Epithelial cell of proximal tubule (primary cell): ENCODE data around the gene CNEP1R1. TPM values are rescaled to one million over a fixed set of nuclear protein-coding genes. Genes with fewer than 3 reads are reported as not detected.
"Not testable (repeated sequence)": the region's sequence is repeated elsewhere in the genome, so short reads cannot be mapped to it uniquely, and the experiment has no call there.

Experiments
- DNase-seq: peaks from one replicate; pipeline ENCODE4 v3.0.0-alpha.2; 2011; ENCODE audit warnings: low read depth
- H3K4me3 ChIP-seq: 2 replicates; pipeline ENCODE4 v1.5.1; 2011; ENCODE audit warnings: low read depth, mild to moderate bottlenecking, low read length
- CTCF ChIP-seq: conservative IDR thresholded peaks from 2 replicates; pipeline ENCODE4 v1.5.1; 2012; ENCODE audit warnings: low read depth, mild to moderate bottlenecking, low read length
- total RNA-seq: library from RNA; depleted of rRNA; stranded (reverse); fragments of >200 nt; gene quantifications from 2 replicates; pipeline ENCODE4 v1.2.3, GENCODE V29; 2015

The CNEP1R1 gene
- total RNA-seq, 1 donor from 2014 or later, result 13.1 TPM

GRCh38 chr16:50002190-50002589 lies 22.8 kb upstream of the CNEP1R1 start:
- no peak overlapping the region for H3K4me3 ChIP-seq
- no peak for DNase-seq
- TF ChIP-seq CTCF, result no peak

GRCh38 chr16:50004239-50004638 lies 20.8 kb upstream of the CNEP1R1 start:
- H3K4me3 ChIP-seq, result no peak overlapping the region
- no peak for TF ChIP-seq CTCF
- no peak for DNase-seq

GRCh38 chr16:50006964-50007363 lies 18.1 kb upstream of the CNEP1R1 start:
- no peak for DNase-seq
- TF ChIP-seq CTCF, result no peak

GRCh38 chr16:50007744-50008143 lies 17.3 kb upstream of the CNEP1R1 start:
- no peak for DNase-seq
- TF ChIP-seq CTCF, result no peak
- H3K4me3 ChIP-seq, result no peak overlapping the region

More at GRCh38 chr16:50006964-50007363, 18.1 kb upstream of the CNEP1R1 start:
- H3K4me3 ChIP-seq, result no peak overlapping the region

GRCh38 chr16:50010212-50010611 lies 14.8 kb upstream of the CNEP1R1 start:
- no peak for TF ChIP-seq CTCF
- no peak overlapping the region for H3K4me3 ChIP-seq
- DNase-seq, result no peak

- no peak for TF ChIP-seq CTCF
- H3K4me3 ChIP-seq, result no peak overlapping the region
- DNase-seq, result no peak
These were observed 13.3 kb upstream of the CNEP1R1 start for GRCh38 chr16:50011707-50012106.

GRCh38 chr16:50012182-50012581 lies 12.8 kb upstream of the CNEP1R1 start:
- H3K4me3 ChIP-seq, result no peak overlapping the region
- no peak for TF ChIP-seq CTCF
- DNase-seq, result no peak

- not testable (repeated sequence) for DNase-seq, H3K4me3 ChIP-seq
These were observed 10.8 kb upstream of the CNEP1R1 start for GRCh38 chr16:50014211-50014610.
